SW480 (cell line): ENCODE data around the gene MYL12A.
A peak's percentile ranks its signal among the peaks of the same experiment; 100 is the strongest.

Experiments used
- DNase-seq: peaks from one replicate; pipeline ENCODE4 v3.0.0-alpha.2; 2016; ENCODE audit warnings: low spot score

The MYL12A gene

GRCh38 chr18:3225588-3225987 lies 22.0 kb upstream of the MYL12A start:
- no peak for DNase-seq

- no peak for DNase-seq
These were observed 21.6 kb upstream of the MYL12A start for GRCh38 chr18:3226048-3226447.

- no peak for DNase-seq
These were observed 16.9 kb upstream of the MYL12A start for GRCh38 chr18:3230401-3231334.

- DNase-seq = no peak
These were observed 14.6 kb upstream of the MYL12A start for GRCh38 chr18:3233004-3233403.

- DNase-seq = no peak
These were observed 14.0 kb upstream of the MYL12A start for GRCh38 chr18:3233433-3234168.

GRCh38 chr18:3234457-3234856 lies 13.1 kb upstream of the MYL12A start:
- peak; percentile 11 for DNase-seq

GRCh38 chr18:3235846-3236245 lies 11.8 kb upstream of the MYL12A start:
- DNase-seq = no peak

GRCh38 chr18:3236470-3236869 lies 11.1 kb upstream of the MYL12A start:
- DNase-seq = no peak

GRCh38 chr18:3238742-3239141 lies 8.9 kb upstream of the MYL12A start:
- DNase-seq = no peak

- DNase-seq = no peak
These were observed 2.4 kb upstream of the MYL12A start for GRCh38 chr18:3245185-3245564.

- peak; percentile 92 for DNase-seq
These were observed 1.6 kb upstream of the MYL12A start for GRCh38 chr18:3245853-3246634.

- peak; percentile 47 for DNase-seq
These were observed 864 bp upstream of the MYL12A start for GRCh38 chr18:3246635-3247239.

- no peak for DNase-seq
These were observed 559 bp downstream of the MYL12A start for GRCh38 chr18:3248062-3248657.

- DNase-seq = peak; percentile 71
These were observed 1.2 kb downstream of the MYL12A start for GRCh38 chr18:3248658-3249359.

GRCh38 chr18:3250237-3251107 lies 2.9 kb downstream of the MYL12A start:
- peak; percentile 38 for DNase-seq

GRCh38 chr18:3251249-3251962 lies 3.8 kb downstream of the MYL12A start:
- DNase-seq = no peak

- DNase-seq = no peak
These were observed 4.3 kb downstream of the MYL12A start for GRCh38 chr18:3251963-3252277.

GRCh38 chr18:3252843-3253242 lies 5.2 kb downstream of the MYL12A start:
- no peak for DNase-seq

- no peak for DNase-seq
These were observed 7.1 kb downstream of the MYL12A start for GRCh38 chr18:3254725-3255124.
